ACHN (cell line): ENCODE data around the gene KLHL1.
"Not testable (repeated sequence)": the region's sequence is repeated elsewhere in the genome, so short reads cannot be mapped to it uniquely, and the experiment has no call there.

ENCODE experiments used
- DNase-seq: peaks from one replicate; pipeline ENCODE4 v3.0.0-alpha.2; 2015
- in situ Hi-C: cut with HindIII; loops from 2 replicates; pipeline ENCODE4 v1.10.0; 2017; ENCODE audit warnings: low sequenced_read_pairs, low pct_ligation_motif_present, low pct_unique_long_range_greater_than_20kb

The KLHL1 gene, protein sequence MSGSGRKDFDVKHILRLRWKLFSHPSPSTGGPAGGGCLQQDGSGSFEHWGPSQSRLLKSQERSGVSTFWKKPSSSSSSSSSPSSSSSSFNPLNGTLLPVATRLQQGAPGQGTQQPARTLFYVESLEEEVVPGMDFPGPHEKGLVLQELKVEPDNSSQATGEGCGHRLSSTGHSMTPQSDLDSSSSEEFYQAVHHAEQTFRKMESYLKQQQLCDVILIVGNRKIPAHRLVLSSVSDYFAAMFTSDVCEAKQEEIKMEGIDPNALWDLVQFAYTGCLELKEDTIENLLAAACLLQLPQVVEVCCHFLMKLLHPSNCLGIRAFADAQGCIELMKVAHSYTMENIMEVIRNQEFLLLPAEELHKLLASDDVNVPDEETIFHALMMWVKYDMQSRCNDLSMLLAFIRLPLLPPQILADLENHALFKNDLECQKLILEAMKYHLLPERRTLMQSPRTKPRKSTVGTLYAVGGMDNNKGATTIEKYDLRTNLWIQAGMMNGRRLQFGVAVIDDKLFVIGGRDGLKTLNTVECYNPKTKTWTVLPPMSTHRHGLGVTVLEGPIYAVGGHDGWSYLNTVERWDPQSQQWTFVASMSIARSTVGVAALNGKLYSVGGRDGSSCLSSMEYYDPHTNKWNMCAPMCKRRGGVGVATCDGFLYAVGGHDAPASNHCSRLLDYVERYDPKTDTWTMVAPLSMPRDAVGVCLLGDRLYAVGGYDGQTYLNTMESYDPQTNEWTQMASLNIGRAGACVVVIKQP

DNA sequence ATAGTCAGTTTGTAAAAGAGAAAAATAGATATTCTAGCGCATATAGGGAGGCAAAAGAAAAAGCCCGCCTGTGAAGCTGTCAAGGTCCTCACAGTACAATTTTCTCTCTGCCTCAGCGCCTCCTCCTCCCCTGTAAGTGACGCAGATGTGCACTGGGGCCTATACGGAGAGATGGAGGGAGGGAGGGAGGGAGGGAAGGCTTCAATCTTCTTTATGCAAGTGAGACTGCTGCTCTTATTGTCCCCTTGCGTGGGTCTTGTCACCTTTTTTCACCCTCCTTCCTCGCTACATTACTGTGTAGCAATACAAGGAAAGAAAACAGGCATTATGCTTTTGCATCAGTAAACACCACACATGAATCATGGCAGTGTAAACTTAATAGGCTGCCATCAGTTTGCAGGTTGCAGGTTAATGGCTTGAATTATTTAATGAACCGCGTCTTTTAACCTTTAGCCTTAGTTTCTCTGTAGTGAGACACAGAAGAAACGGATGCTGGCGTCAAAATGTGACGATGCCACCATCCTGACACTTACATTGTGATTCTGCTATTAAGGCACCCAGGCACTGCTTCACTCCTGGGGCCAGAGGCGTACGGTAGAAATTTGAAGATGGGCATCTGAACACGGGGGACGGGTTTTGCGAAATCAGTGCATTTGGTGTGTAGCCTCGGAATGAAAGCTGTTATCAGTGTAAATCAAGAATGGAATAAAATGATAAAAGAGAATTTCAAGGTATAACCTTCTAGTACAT, at the start of gene KLHL1:
TSS of gene KLHL1 (minus strand) at position 97 of the 750 bp plus-strand sequence. CDS start 753 bp downstream, outside the sequence.
- DNase-seq = no peak
- in situ Hi-C loops = no loop called here

DNA sequence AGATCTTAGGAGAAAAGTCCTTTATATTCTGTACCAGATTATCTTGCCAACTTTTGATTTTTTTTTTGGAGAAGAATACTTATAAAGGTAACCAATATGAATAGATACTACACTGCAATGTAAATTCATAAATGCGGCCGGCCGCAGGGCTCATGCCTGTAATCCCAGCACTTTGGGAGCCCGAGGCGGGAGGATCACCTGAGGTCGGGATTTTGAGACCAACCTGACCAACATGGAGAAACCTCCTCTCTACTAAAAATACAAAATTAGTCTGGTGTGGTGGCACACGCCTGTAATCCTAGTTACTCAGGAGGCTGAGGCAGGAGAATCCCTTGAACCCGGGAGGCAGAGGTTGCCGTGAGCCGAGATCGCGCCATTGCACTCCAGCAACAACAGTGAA, 34.4 kb upstream of the KLHL1 start:
- DNase-seq, in situ Hi-C loops: not testable (repeated sequence)

DNA sequence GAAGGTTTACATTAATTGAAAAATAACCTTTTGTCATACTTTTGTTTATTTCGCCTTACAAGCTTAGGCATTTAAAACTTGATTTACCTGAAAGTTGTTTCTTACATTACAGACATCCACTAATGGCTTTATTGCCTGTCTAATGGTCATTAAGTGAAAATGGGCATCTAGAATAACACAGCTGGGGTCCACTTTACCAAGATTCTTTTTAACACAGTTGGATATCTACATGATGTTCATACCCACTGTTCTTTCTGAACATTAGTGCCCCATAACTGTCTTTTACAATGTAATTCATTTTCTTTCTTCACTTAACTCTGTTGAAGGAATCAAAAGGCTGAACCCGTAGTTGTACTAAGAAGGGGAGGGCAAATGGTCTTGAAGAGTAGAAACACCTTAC, 19.8 kb upstream of the KLHL1 start:
- DNase-seq = no peak
- in situ Hi-C loops = no loop called here

DNA sequence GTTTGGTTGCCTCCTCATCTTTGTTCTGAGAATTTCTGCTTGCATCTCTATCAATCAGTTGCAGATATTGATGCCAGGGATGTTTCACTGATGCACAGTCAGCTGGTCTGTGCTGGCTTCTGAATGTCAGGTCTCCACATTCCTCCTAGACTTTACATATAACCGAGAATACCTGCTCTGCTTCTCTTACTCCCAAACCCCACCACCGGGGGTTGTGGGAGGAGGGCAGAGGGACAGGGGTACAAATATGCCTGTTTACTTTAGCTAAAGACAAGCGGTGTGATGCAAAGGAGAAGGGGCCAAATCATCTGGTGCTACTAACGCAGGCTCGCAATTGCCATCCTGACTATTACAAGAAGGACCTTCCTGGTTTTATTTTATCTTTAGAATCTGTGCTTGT, 17.4 kb upstream of the KLHL1 start:
- in situ Hi-C loops = no loop called here
- DNase-seq = no peak

DNA sequence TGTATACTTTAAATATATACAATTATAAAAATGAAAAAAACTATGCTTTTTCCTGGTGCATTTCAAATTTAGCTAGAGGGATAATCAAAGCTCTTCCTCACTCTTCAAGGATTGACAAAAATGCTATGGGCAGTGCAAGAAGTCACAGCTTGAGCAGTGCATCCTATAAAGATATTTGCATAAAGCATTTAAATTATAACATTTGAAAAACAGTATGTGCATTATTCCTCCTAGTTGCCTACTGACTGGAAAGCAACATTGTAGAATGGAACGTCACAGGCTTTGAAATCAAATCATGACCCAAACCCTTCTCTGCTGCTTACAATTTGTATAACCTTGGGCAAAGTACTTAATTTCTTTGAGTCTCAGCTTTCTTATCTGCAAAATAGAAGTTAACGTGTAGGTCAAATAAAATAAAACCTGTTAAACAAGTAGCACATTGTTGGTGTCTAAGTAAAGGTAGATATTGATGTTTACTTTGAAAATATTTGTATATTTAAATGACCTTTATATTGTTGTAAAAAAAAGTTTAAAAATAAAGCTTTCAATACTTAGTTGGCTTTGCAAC, 9.2 kb upstream of the KLHL1 start:
- no peak for DNase-seq
- in situ Hi-C loops = no loop called here

DNA sequence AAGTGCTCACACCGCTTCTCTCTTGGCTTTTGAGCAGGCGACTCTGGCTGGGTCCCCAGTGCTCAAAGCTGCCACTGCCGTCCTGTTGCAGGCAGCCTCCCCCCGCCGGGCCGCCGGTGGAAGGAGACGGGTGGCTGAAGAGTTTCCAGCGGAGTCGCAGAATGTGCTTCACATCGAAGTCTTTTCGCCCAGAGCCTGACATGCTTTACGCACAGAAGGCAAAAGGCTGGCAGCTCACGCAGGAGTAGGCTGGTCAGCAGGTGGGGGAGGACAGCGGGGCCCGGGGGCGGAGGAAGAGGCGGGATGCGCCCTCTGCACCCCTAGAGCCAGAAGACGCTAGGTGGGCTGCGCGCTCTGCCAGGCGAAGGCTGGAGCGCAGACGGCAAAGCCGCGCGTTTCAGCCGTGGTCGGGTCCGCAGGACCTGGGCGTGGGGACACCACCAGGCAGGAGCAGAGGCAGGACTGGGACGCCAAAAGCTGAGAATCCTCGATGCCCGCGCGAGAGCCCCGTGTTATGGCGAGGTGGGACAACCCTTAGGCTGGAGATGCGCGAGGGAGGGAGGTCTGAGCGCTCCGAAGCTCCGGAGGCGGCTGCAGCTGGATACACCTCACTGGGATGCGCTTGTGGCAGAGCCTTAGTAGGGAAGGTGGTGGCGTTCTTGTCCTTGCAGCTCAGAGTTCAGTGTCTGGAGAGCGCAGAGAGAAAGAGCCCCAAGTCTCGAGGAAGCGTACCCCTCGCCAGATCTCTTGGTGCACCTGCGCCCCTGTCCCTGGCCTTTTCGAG, 562 bp downstream of the KLHL1 start, which contains the start of gene ATXN8OS:
TSS of gene ATXN8OS (plus strand) at position 329 of the 784 bp plus-strand sequence.
- in situ Hi-C loops = no loop called here
- peak; percentile 15 for DNase-seq

DNA sequence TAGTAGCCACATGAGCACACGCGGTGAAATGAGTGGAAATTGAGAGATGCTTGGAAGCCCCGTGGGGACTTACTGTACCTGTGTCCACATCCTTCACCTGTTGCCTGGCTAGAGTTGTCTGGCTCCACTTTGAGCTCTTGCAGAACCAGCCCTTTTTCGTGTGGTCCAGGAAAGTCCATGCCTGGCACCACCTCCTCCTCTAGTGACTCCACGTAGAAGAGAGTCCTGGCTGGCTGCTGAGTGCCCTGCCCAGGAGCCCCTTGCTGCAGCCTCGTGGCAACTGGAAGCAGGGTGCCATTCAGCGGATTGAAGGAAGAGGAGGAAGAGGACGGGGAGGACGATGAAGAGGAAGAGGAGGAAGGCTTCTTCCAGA, 1.1 kb downstream of the KLHL1 start:
- in situ Hi-C loops = no loop called here
- DNase-seq = no peak

DNA sequence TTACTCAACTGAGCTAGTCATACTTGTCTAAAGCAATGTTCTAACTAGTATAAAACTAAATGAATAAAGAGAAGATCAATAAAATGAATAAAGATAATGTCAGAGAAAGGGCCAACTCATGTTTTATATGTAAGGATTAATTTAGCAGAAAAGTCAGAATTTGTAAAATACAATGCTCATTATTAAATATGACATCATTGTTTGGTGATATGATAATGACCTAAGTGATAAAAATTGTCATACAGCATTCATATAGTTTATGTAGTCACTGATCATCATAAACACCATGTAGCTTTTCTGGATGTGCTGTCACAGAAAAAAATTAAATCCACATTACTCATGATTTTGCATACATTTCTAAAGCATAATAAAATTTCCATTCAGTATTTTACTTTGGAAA, 3.8 kb downstream of the KLHL1 start:
- in situ Hi-C loops = no loop called here
- DNase-seq = no peak

DNA sequence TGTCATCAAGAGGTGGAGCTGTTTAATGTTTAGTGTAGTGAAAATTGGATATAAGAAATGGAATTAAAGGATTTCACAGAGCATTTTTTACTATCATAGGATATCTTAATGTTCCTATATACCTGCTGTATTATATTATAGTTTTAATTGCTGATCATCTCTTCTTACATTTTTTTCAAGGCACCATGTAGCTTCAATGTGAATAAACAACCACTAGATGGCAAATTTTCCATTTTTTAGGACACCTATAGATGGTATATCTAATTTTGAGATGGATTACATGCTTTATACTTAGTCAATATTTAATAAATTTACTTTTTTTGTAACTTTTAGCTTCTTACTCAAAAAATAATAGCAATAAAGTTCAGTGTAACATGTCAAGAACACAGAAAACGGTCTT, 9.6 kb downstream of the KLHL1 start:
- peak; percentile 35 for DNase-seq
- in situ Hi-C loops = no loop called here

DNA sequence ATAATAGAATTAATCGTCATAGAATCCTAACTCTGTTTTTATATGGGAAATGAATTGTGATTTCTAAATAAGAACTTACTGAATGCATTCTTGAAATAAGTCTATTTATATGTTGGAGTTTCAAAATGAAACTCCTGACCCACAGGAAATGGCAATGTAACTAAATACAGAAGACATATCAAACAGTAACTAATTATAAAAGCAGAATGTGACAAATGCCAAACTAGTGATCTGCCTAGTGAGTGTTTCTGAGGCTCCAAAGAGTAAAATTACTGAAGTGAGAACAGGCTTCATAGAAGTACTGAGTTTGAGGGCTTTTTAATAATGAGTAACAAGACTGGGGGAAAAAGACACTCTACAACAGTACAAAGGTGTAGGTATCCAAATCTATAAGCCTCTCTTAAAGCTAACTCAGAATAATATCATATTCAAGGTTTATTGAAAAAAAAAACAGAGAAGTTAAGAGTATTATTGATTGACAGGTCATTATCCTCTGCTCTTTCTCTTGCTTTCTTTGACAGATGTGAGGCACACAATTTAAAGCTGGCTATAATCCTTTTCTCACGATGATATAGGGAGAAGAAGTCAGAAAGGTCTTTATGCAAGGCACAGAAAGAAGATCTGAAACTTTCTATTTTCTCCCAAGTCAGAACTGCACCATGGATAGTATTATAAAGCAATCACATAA, 18.1 kb downstream of the KLHL1 start:
- in situ Hi-C loops = no loop called here

DNA sequence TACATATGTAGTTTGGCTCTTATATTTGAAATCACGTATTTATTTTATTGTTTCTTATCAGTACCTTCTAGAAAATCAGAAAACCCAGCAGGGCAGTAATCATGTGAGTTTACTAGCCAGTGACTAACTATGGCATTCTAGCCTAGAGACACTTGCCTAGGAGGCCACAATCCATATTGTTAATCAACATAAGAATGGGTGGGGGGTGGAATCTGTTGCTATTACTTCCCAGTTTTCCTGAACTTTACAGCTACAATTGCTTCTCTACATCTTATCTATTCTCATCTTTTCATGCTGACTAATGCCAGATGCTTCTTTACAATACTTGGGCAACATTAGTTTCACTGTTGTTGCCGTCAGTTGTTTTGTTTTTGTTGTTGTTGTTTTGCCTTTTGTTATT, 19.3 kb downstream of the KLHL1 start:
- DNase-seq = no peak
- in situ Hi-C loops = no loop called here

More for the DNA sequence above, 18.1 kb downstream of the KLHL1 start:
- peak; percentile 20 for DNase-seq

DNA sequence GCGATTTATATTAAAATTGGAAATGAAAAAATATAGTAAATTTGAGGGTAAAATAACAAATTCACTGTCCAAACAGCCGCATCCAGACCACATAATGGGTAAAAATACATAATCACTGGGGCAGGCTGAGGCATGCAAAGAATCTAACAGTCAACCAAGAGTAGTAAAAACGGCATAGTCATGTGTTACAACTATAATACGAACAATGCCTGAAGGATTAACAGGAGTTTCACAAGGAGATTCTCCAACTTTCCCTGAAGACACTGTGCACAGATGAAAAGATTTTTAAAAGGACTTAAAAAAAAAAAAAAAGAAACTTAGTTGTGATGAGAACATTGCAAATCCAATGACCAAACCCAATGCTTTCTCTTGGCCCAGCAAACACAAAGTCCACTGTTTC, 21.0 kb downstream of the KLHL1 start:
- no peak for DNase-seq
- in situ Hi-C loops = no loop called here

DNA sequence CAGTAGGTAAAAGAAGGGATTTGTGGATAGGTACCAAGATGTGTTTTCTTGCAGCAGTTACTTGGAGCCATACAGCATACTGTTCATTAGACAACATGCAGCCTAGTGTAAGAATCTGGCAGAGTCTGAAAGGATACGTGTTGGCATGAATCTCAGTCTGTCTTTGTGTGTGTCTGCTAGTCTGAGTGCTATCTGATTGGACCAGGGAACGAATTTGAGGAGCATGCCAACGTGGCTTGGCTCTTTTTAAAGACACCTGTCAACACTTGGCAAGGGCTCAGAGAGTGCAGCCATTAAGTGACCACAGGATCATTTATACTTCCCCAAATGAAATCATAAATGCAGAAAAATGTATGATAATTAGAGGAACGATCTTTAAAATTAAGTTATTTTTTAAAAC, 28.2 kb downstream of the KLHL1 start:
- DNase-seq = no peak
- in situ Hi-C loops = no loop called here

DNA sequence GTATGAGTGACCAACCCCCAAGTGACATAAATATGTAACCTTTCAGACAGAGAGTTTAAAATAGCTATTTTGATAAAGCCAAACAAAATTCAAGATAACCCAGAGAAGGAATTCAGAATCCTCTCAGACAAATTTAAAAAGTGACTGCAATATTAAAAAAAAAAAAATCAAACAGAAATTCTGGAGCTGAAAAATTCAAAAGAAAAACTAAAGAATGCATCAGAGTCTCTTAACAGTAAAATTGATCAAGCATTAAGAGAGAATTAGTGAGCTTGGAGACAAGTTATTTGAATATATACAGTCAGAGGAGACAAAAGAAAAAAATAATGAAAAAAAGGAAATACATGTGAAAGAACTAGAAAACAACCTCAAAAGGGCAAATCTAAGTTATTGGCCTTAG, 53.7 kb downstream of the KLHL1 start:
- in situ Hi-C loops = no loop called here
- DNase-seq = no peak

DNA sequence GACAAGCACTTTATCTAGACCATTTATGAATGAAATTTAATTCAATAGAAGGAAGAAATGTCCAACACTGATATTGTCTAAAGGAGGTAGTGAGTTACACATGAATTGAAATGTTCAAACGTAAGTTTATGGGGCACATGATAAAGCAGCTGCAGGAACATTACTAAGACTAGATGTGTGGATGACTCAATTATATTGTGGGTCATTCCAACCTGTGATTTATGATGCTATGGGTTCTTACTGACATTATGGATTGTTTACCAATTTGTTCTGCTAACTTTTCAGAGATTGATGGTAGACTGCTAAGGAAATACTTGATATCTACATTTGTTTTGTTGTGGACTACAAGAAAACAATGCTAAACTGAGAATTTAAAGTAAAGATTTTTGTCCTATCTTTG, 56.7 kb downstream of the KLHL1 start:
- in situ Hi-C loops = no loop called here
- no peak for DNase-seq

DNA sequence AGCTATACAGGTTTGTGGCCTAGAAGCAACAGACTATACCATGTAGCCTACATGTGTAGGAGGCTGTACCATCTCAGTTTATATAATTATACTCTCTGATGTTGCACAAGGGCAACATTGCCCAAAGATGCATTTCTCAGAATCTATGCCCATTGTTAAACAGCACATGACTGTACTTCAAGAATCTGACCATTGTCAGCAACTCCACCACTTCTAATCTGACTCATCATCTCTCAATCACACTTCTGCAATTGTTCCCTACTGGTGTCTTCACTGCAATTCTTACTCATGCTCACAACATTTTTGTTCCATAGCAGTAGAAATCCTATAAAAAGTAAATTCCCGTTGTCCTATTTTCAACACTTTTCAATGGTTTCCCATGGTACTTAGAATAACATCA, 64.6 kb downstream of the KLHL1 start:
- in situ Hi-C loops = no loop called here
- DNase-seq = no peak

DNA sequence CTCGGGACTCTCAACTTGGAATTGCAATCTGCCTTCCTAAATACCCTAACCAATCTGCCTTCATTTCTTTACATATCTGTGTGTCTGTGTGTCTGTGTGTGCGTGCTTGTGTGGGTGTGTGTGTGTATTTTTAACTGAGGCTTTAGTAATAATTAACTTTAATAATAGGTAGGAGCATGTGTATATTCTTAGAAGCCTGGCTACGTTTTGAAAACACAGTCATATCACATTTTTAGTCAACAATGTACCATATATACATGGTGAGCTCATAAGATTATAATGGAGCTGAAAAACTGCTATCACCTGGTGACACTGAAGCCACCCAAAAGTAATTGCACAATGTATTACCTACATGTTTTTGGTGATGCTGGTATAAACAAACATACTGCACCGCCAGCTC, 66.1 kb downstream of the KLHL1 start:
- no peak for DNase-seq
- in situ Hi-C loops = no loop called here

DNA sequence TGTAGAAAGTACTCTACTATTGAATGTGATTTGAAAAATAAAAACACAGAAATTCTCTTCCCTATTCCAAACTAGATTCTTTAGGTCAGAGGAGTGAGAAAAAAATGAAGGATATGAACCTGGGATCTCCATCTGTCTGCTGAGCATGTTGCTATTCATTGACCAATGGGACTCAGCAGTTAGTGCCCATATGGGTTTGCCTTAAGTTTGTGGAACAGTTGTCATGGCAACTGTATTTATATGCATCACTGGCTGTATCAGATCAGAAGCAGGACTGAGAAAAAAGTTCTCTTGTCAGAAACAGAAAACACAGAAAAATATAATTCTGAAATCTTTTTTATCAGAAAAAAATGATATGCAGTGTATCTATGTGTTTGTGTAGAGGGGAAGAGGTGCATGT, 74.0 kb downstream of the KLHL1 start:
- no peak for DNase-seq
- in situ Hi-C loops = no loop called here
